H1 (cell line): Measurements from ENCODE around the gene NOL12. TPM values are rescaled to one million over a fixed set of nuclear protein-coding genes. Genes with fewer than 3 reads are reported as not detected.
A peak's percentile ranks its signal among the peaks of the same experiment; 100 is the strongest.

Experiments
- CTCF ChIA-PET: fragments of 300-600 bp; sonication (Branson Sonifier 250); formaldehyde crosslinking; loops from one replicate; lab custom pipeline; 2021; ENCODE audit not compliant: partially characterized antibody; lab: Charles Lee
- POLR2A ChIA-PET: fragments of 300-600 bp; sonication (Branson Sonifier 250); formaldehyde crosslinking; loops from one replicate; lab custom pipeline; 2021; ENCODE audit warnings: inconsistent platforms; ENCODE audit not compliant: partially characterized antibody; lab: Charles Lee
- DNase-seq, 2 experiments: peaks; one replicate each; pipeline versions ENCODE4 v3.0.0 to v3.0.0-alpha.2; 2010 to 2022; ENCODE audit warnings: low spot score in 2 of 2, low read depth in 1 of 2, mixed read lengths in 1 of 2
- FAIRE-seq: peaks from 2 replicates; lab custom pipeline; 2011; peaks lifted over from hg19 to GRCh38; lab: Jason Lieb, UNC
- H2AFZ ChIP-seq: 2 replicates; pipeline ENCODE4 v1.8.1; 2012; ENCODE audit warnings: low read length, inconsistent platforms
- H2AK5ac ChIP-seq: 2 replicates; pipeline ENCODE4 v1.6.1; 2013; ENCODE audit warnings: low read depth, low read length
- H2BK120ac ChIP-seq: replicated peaks from 2 replicates; pipeline ENCODE3; 2013; ENCODE audit warnings: low read depth, low read length, inconsistent platforms
- H2BK12ac ChIP-seq: 2 replicates; pipeline ENCODE4 v1.6.1; 2013; ENCODE audit warnings: low read depth, low read length
- H2BK15ac ChIP-seq: 2 replicates; pipeline ENCODE4 v1.6.1; 2013; ENCODE audit warnings: low read length
- H2BK20ac ChIP-seq: 2 replicates; pipeline ENCODE4 v1.6.1; 2013; ENCODE audit warnings: low read length
- H2BK5ac ChIP-seq: 2 replicates; pipeline ENCODE4 v1.6.1; 2013; ENCODE audit warnings: low read depth, low read length
- H3K14ac ChIP-seq: 2 replicates; pipeline ENCODE4 v1.6.1; 2013; ENCODE audit warnings: inconsistent platforms; ENCODE audit not compliant: insufficient read length
- H3K18ac ChIP-seq: 2 replicates; pipeline ENCODE4 v1.6.1; 2013; ENCODE audit warnings: low read length; ENCODE audit errors: extremely low read depth
- H3K23ac ChIP-seq: 2 replicates; pipeline ENCODE4 v1.6.1; 2013; ENCODE audit warnings: inconsistent platforms; ENCODE audit not compliant: insufficient read length
- H3K23me2 ChIP-seq: 2 replicates; pipeline ENCODE4 v1.6.1; 2013; ENCODE audit warnings: low read depth, low read length
- H3K27ac ChIP-seq: 2 replicates; pipeline ENCODE4 v1.6.1; 2011; ENCODE audit warnings: low read depth, low read length, inconsistent platforms
- H3K27me3 ChIP-seq, 4 experiments: replicated peaks in 1 of 4; 1 replicate in 1 of 4; 2 replicates in 3 of 4; pipeline versions ENCODE4 v1.6.1 to v1.8.1; 2011 to 2013; ENCODE audit warnings: low read length in 3 of 4, mild to moderate bottlenecking in 3 of 4, inconsistent platforms in 2 of 4, mixed read lengths in 2 of 4, moderate library complexity in 1 of 4; ENCODE audit not compliant: control insufficient read depth in 3 of 4, insufficient read depth in 3 of 4; ENCODE audit errors: extremely low read depth in 1 of 4
- H3K36me3 ChIP-seq, 4 experiments: 2 replicates each; pipeline versions ENCODE4 v1.6.1 to v1.8.1; 2011 to 2013; ENCODE audit warnings: mild to moderate bottlenecking in 4 of 4, low read length in 3 of 4, moderate library complexity in 2 of 4, control low read depth in 1 of 4, inconsistent platforms in 1 of 4; ENCODE audit not compliant: insufficient read depth in 4 of 4, control insufficient read depth in 2 of 4
- H3K4ac ChIP-seq: replicated peaks from 2 replicates; pipeline ENCODE3; 2013; ENCODE audit warnings: low read length, low read depth, mixed read lengths, inconsistent platforms; ENCODE audit not compliant: insufficient read length
- H3K4me1 ChIP-seq, 4 experiments: replicated peaks in 1 of 4; 1 replicate in 1 of 4; 2 replicates in 3 of 4; pipeline versions ENCODE4 v1.6.1 to v1.8.1; 2011 to 2013; ENCODE audit warnings: low read length in 3 of 4, inconsistent platforms in 2 of 4, mixed read lengths in 1 of 4; ENCODE audit not compliant: insufficient read depth in 4 of 4, control insufficient read depth in 3 of 4
- H3K4me2 ChIP-seq, 2 experiments: 2 replicates each; pipeline versions ENCODE4 v1.6.1 to v1.8.1; 2011 to 2013; ENCODE audit warnings: low read depth in 2 of 2, low read length in 2 of 2, control low read depth in 1 of 2, inconsistent platforms in 1 of 2, mild to moderate bottlenecking in 1 of 2; ENCODE audit not compliant: insufficient read depth in 1 of 2
- H3K4me3 ChIP-seq, 4 experiments: fragments of 200-600, 300-600 bp in 1 of 4; sonication (generic), shearing (Covaris generic), sonication (Bioruptor Twin) in 1 of 4; 2 replicates each; pipeline versions ENCODE4 v1.5.1 to v1.8.1; 2011 to 2016; ENCODE audit warnings: low read length in 4 of 4, low read depth in 3 of 4, control low read depth in 2 of 4, inconsistent platforms in 2 of 4, mild to moderate bottlenecking in 2 of 4, mixed read lengths in 1 of 4, moderate library complexity in 1 of 4; ENCODE audit not compliant: insufficient read depth in 2 of 4; ENCODE audit errors: extremely low read depth in 1 of 4
- H3K56ac ChIP-seq: replicated peaks from 2 replicates; pipeline ENCODE3; 2013; ENCODE audit warnings: low read depth, mild to moderate bottlenecking, mixed read lengths, low read length, inconsistent platforms; ENCODE audit not compliant: insufficient read length
- H3K79me1 ChIP-seq: 2 replicates; pipeline ENCODE4 v1.6.1; 2013; ENCODE audit warnings: low read depth, low read length, control low read depth
- H3K79me2 ChIP-seq, 2 experiments: 2 replicates each; pipeline versions ENCODE4 v1.6.1 to v1.8.1; 2012 to 2013; ENCODE audit warnings: low read length in 2 of 2, mild to moderate bottlenecking in 2 of 2, inconsistent platforms in 1 of 2; ENCODE audit not compliant: insufficient read depth in 2 of 2, control insufficient read depth in 1 of 2
- H3K9ac ChIP-seq, 4 experiments: replicated peaks in 1 of 4; 1 replicate in 1 of 4; 2 replicates in 3 of 4; pipeline versions ENCODE4 v1.6.1 to v1.8.1; 2011 to 2013; ENCODE audit warnings: low read depth in 3 of 4, low read length in 3 of 4, control low read depth in 2 of 4, mild to moderate bottlenecking in 2 of 4, moderate library complexity in 2 of 4, inconsistent platforms in 1 of 4; ENCODE audit errors: extremely low read depth in 1 of 4
- H3K9me3 ChIP-seq, 2 experiments: 2 replicates each; pipeline versions ENCODE4 v1.6.1 to v1.8.1; 2012 to 2013; ENCODE audit warnings: mild to moderate bottlenecking in 2 of 2, moderate library complexity in 2 of 2, control low read depth in 1 of 2, inconsistent platforms in 1 of 2, low read depth in 1 of 2, low read length in 1 of 2, mixed read lengths in 1 of 2; ENCODE audit not compliant: insufficient read depth in 2 of 2
- H4K20me1 ChIP-seq, 2 experiments: replicated peaks in 1 of 2; 2 replicates each; pipeline versions ENCODE3 to v1.8.1; 2011 to 2013; ENCODE audit warnings: inconsistent platforms in 2 of 2, low read length in 2 of 2, mild to moderate bottlenecking in 1 of 2; ENCODE audit not compliant: insufficient read depth in 2 of 2, control insufficient read depth in 1 of 2
- H4K5ac ChIP-seq: 2 replicates; pipeline ENCODE4 v1.6.1; 2013; ENCODE audit warnings: low read length, low read depth, mixed read lengths, inconsistent platforms; ENCODE audit not compliant: insufficient read length
- H4K8ac ChIP-seq: 2 replicates; pipeline ENCODE4 v1.8.0; 2013; ENCODE audit warnings: mild to moderate bottlenecking, moderate library complexity, low read length, inconsistent platforms; ENCODE audit not compliant: insufficient read depth; ENCODE audit errors: extremely low read depth
- H4K91ac ChIP-seq: replicated peaks from 2 replicates; pipeline ENCODE3; 2013; ENCODE audit warnings: low read length, mixed read lengths, inconsistent platforms; ENCODE audit not compliant: insufficient read length
- ASH2L ChIP-seq: fragments of 200-600, 300-600 bp; sonication (generic); IDR thresholded peaks from one replicate; pipeline ENCODE4 v1.7.1; 2017; ENCODE audit warnings: low read length
- CTBP2 ChIP-seq: IDR thresholded peaks from 2 replicates; pipeline ENCODE4 v1.7.0; 2011; ENCODE audit warnings: borderline replicate concordance, mild to moderate bottlenecking, moderate library complexity, mixed read lengths, low read length; ENCODE audit not compliant: insufficient read depth, insufficient read length
- EZH2 ChIP-seq: fragments of 200-600 bp; sonication (generic); IDR thresholded peaks from 2 replicates; pipeline ENCODE4 v1.7.1; 2012; ENCODE audit warnings: low read depth, mild to moderate bottlenecking, moderate library complexity, low read length, inconsistent platforms; ENCODE audit not compliant: severe bottlenecking
- KDM4A ChIP-seq: IDR thresholded peaks from one replicate; pipeline ENCODE4 v1.7.1; 2012; ENCODE audit warnings: low read depth, mild to moderate bottlenecking, moderate library complexity, low read length, inconsistent platforms; ENCODE audit not compliant: severe bottlenecking
- POU5F1 ChIP-seq: IDR thresholded peaks from 2 replicates; pipeline ENCODE4 v1.6.1; 2011; ENCODE audit warnings: low read depth, mild to moderate bottlenecking, low read length, moderate library complexity
- RAD21 ChIP-seq, 2 experiments: IDR thresholded peaks in 1 of 2; conservative IDR thresholded peaks in 1 of 2; 2 replicates each; pipeline ENCODE4 v1.6.1; 2011; ENCODE audit warnings: low read depth in 2 of 2, low read length in 2 of 2, improper control_type of control experiment in 1 of 2, inconsistent platforms in 1 of 2, mild to moderate bottlenecking in 1 of 2, moderate library complexity in 1 of 2
- RXRA ChIP-seq: IDR thresholded peaks from 2 replicates; pipeline ENCODE4 v1.6.1; 2011; ENCODE audit warnings: low read depth, mild to moderate bottlenecking, low read length, moderate library complexity; ENCODE audit not compliant: insufficient read depth
- SP4 ChIP-seq: IDR thresholded peaks from 2 replicates; pipeline ENCODE4 v1.6.1; 2012; ENCODE audit warnings: low read length, inconsistent platforms
- TBP ChIP-seq: IDR thresholded peaks from 2 replicates; pipeline ENCODE4 v1.6.1; 2011; ENCODE audit warnings: low read depth, low read length, improper control_type of control experiment
- WGBS, 2 experiments: shearing (Covaris generic) in 1 of 2; methylation state at CpG; one replicate each; pipeline versions ENCODE4 v1.1.6 to v1.1.7; 2013 to 2015; ENCODE audit warnings: low lambda C conversion rate in 2 of 2, mixed read lengths in 2 of 2, inconsistent platforms in 1 of 2, low coverage in 1 of 2, missing lambda C conversion rate in 1 of 2; ENCODE audit not compliant: insufficient replicate concordance in 2 of 2, insufficient coverage in 1 of 2, insufficient read length in 1 of 2; ENCODE audit errors: extremely low coverage in 1 of 2, missing lambda C conversion rate in 1 of 2; 5-methylcytosine and 5-hydroxymethylcytosine counted together
- polyA plus RNA-seq, 7 experiments: library from polyadenylated mRNA; depleted of rRNA in 3 of 7; stranded (reverse) in 5 of 7; unstranded in 2 of 7; fragments of >200 nt in 5 of 7; fragments of 200-250 nt in 2 of 7; gene quantifications; 1 replicate in 5 of 7; 2 replicates in 1 of 7; 4 replicates in 1 of 7; pipeline versions ENCODE4 v1.2.1 to v1.2.3, GENCODE V29; 2011 to 2013; ENCODE audit warnings: missing spikeins in 2 of 7, mixed read lengths in 2 of 7
- total RNA-seq: library from RNA; stranded (reverse); fragmentation: NEBNext Ultra II Directional; extraction: Animal tissue kit (Norgen Biotek cat#: 25700); gene quantifications from 2 replicates; pipeline ENCODE4 v1.2.1, GENCODE V29; 2021
- TF ChIP-seq, protein P1 (sequence below): IDR thresholded peaks from 2 replicates; pipeline ENCODE4 v1.6.1; 2011; ENCODE audit warnings: low read length, improper control_type of control experiment

The NOL12 gene
- total and polyA plus RNA-seq, 2 of the 8 experiments (the other 6 are each of a cell fraction or from before 2014, with no cell fraction given): 25.3 to 28.3 TPM

DNA sequence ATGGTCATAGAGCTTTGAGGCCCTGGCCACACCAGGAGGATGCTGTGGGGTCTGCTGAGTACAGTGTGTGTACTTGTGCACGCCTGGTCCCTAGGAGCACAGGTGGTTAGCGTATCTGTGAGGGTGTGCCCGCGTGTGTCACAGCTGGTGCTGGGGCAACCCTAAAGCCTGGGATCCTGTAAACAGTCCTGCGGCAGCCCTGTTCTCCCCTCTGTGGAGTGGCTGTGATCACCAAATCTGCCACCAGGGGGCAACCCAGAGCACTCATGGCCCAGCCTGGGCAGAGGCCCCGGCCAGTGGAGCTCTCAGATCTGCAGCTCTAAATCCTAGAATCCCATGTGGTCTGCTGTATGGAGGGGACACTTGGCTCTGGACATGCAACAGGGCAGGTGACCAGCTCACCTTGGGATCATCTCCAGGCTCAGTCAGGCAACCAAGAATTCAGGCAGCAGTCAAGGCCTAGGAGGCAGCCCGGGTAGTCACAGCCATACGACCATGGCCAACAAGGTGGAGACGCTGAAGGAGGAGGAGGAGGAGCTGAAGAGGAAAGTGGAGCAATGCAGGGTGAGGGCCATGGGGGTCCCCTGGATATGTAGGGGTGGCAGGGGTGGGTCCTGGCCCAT, 42.8 kb upstream of the NOL12 start:
- H4K91ac ChIP-seq: no peak overlapping the region
- H3K9me3 ChIP-seq: no peaks in the 10 kb centered on the region
- H3K14ac ChIP-seq: no peak overlapping the region
- H2AK5ac ChIP-seq: no peak overlapping the region
- H3K4me3 ChIP-seq: no peak overlapping the region
- H4K5ac ChIP-seq: no peak overlapping the region
- no peak overlapping the region for H3K9ac ChIP-seq
- H2BK12ac ChIP-seq: no peak overlapping the region
- no peak overlapping the region for H3K23ac ChIP-seq
- H3K23me2 ChIP-seq: peaks cover 8% of the 10 kb centered on the region
- H3K79me2 ChIP-seq: no peaks in the 10 kb centered on the region; a peak in 1 of 4 replicates
- H2AFZ ChIP-seq: no peak overlapping the region
- ChIA-PET POLR2A (interaction anchor here (0.5 to 5.3 kb wide), 12 partner anchors 11 to 164 kb away, joined by 3 to 32 read pairs (median 6); partner anchors contain the start of genes GCAT, GGA1, NOL12 and PDXP), CTCF (interaction anchor here (0.5 to 11.4 kb wide), 46 partner anchors 11 to 743 kb away, joined by 3 to 261 read pairs (median 4); partner anchors contain the start of genes GGA1, LGALS1, NOL12 and PDXP)
- H4K20me1 ChIP-seq: peaks cover 0 to 15% of the 10 kb centered on the region in 2 experiments
- peak in 1 of 2 experiments; percentile 100 for DNase-seq
- H3K56ac ChIP-seq: no peak overlapping the region
- 68% methylated on average over 9 of the region's 9 CpGs; no CpG with 5 or more reads in 1 of the 2 experiments for WGBS, 2 experiments
- no peak overlapping the region for H2BK20ac ChIP-seq
- H2BK15ac ChIP-seq: no peak overlapping the region
- H3K27ac ChIP-seq: no peak overlapping the region
- no peak overlapping the region for H3K4me2 ChIP-seq
- peak; percentile 72 for FAIRE-seq
- no peak overlapping the region for H3K18ac ChIP-seq
- 0 out of 2 replicates have a peak, but pooled peaks cover 2% of the 10 kb centered on the region for H3K79me1 ChIP-seq
- peaks cover 0 to 18% (median 9%) of the 10 kb centered on the region in 4 experiments; a peak in 6 of 8 replicates for H3K36me3 ChIP-seq
- H4K8ac ChIP-seq: no peak overlapping the region; the same call in 1 of the 2 replicates
- peak overlapping the region; percentile 61 for H2BK5ac ChIP-seq
- H3K27me3 ChIP-seq: no peaks in the 10 kb centered on the region
- no peak overlapping the region for H2BK120ac ChIP-seq
- H3K4me1 ChIP-seq: peaks cover 0 to 18% (median 14%) of the 10 kb centered on the region in 4 experiments; a peak in 6 of 7 replicates
- H3K4ac ChIP-seq: peak overlapping the region; percentile 92
- TF ChIP-seq SP4: no peak
- no peak for TF ChIP-seq TBP
- no peak for TF ChIP-seq POU5F1
- TF ChIP-seq CTBP2: no peak
- no peak for TF ChIP-seq ASH2L
- TF ChIP-seq, protein P1, sequence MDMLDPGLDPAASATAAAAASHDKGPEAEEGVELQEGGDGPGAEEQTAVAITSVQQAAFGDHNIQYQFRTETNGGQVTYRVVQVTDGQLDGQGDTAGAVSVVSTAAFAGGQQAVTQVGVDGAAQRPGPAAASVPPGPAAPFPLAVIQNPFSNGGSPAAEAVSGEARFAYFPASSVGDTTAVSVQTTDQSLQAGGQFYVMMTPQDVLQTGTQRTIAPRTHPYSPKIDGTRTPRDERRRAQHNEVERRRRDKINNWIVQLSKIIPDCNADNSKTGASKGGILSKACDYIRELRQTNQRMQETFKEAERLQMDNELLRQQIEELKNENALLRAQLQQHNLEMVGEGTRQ: no peak
- TF ChIP-seq RAD21 (IDR thresholded peaks at IDR 0.05 in 1 of 2, conservative IDR thresholded peaks at IDR 0.05 in 1 of 2; ENCODE audit: low read depth in 2 of 2, low read length in 2 of 2): peak; percentile 59 to 83
- no peak for TF ChIP-seq RXRA
- TF ChIP-seq KDM4A: no peak
- no peak for TF ChIP-seq EZH2
